ENCODE results near the gene METTL24. TPM values are rescaled to one million over a fixed set of nuclear protein-coding genes. Genes with fewer than 3 reads are reported as not detected.

METTL24 gene
- total and polyA plus RNA-seq, 2 of the 8 experiments (the other 6 are each of a cell fraction or from before 2014, with no cell fraction given) = 0.30 to 0.39 TPM

DNA sequence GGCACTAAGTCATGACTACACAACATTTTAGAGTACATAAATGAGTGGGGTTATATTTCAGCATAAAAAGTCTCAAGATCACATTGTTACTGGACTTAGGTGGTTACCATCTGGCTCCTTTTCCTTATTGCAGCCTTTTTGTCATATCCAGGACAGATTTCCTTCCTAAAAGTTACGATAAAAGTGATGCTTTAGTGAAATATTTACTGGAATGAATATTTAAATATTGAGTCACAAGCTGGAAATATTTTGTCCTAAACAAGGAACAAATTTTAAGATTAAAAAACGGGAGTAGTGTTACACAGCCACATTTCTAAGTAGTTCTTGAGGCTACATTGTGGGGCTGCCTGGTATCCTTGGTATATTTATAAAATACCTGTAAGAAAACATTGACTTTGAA, 125.7 kb downstream of the METTL24 start (continued):
- TF ChIP-seq, protein P1, sequence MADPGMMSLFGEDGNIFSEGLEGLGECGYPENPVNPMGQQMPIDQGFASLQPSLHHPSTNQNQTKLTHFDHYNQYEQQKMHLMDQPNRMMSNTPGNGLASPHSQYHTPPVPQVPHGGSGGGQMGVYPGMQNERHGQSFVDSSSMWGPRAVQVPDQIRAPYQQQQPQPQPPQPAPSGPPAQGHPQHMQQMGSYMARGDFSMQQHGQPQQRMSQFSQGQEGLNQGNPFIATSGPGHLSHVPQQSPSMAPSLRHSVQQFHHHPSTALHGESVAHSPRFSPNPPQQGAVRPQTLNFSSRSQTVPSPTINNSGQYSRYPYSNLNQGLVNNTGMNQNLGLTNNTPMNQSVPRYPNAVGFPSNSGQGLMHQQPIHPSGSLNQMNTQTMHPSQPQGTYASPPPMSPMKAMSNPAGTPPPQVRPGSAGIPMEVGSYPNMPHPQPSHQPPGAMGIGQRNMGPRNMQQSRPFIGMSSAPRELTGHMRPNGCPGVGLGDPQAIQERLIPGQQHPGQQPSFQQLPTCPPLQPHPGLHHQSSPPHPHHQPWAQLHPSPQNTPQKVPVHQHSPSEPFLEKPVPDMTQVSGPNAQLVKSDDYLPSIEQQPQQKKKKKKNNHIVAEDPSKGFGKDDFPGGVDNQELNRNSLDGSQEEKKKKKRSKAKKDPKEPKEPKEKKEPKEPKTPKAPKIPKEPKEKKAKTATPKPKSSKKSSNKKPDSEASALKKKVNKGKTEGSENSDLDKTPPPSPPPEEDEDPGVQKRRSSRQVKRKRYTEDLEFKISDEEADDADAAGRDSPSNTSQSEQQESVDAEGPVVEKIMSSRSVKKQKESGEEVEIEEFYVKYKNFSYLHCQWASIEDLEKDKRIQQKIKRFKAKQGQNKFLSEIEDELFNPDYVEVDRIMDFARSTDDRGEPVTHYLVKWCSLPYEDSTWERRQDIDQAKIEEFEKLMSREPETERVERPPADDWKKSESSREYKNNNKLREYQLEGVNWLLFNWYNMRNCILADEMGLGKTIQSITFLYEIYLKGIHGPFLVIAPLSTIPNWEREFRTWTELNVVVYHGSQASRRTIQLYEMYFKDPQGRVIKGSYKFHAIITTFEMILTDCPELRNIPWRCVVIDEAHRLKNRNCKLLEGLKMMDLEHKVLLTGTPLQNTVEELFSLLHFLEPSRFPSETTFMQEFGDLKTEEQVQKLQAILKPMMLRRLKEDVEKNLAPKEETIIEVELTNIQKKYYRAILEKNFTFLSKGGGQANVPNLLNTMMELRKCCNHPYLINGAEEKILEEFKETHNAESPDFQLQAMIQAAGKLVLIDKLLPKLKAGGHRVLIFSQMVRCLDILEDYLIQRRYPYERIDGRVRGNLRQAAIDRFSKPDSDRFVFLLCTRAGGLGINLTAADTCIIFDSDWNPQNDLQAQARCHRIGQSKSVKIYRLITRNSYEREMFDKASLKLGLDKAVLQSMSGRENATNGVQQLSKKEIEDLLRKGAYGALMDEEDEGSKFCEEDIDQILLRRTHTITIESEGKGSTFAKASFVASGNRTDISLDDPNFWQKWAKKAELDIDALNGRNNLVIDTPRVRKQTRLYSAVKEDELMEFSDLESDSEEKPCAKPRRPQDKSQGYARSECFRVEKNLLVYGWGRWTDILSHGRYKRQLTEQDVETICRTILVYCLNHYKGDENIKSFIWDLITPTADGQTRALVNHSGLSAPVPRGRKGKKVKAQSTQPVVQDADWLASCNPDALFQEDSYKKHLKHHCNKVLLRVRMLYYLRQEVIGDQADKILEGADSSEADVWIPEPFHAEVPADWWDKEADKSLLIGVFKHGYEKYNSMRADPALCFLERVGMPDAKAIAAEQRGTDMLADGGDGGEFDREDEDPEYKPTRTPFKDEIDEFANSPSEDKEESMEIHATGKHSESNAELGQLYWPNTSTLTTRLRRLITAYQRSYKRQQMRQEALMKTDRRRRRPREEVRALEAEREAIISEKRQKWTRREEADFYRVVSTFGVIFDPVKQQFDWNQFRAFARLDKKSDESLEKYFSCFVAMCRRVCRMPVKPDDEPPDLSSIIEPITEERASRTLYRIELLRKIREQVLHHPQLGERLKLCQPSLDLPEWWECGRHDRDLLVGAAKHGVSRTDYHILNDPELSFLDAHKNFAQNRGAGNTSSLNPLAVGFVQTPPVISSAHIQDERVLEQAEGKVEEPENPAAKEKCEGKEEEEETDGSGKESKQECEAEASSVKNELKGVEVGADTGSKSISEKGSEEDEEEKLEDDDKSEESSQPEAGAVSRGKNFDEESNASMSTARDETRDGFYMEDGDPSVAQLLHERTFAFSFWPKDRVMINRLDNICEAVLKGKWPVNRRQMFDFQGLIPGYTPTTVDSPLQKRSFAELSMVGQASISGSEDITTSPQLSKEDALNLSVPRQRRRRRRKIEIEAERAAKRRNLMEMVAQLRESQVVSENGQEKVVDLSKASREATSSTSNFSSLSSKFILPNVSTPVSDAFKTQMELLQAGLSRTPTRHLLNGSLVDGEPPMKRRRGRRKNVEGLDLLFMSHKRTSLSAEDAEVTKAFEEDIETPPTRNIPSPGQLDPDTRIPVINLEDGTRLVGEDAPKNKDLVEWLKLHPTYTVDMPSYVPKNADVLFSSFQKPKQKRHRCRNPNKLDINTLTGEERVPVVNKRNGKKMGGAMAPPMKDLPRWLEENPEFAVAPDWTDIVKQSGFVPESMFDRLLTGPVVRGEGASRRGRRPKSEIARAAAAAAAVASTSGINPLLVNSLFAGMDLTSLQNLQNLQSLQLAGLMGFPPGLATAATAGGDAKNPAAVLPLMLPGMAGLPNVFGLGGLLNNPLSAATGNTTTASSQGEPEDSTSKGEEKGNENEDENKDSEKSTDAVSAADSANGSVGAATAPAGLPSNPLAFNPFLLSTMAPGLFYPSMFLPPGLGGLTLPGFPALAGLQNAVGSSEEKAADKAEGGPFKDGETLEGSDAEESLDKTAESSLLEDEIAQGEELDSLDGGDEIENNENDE (IDR thresholded peaks at IDR 0.05; ENCODE audit: insufficient replicate concordance, low read length) = no peak
- TF ChIP-seq RNF2 (IDR thresholded peaks at IDR 0.05; ENCODE audit: borderline replicate concordance, low read depth, low read length, missing control alignments, poor library complexity, severe bottlenecking) (no peak), HDAC2 (IDR thresholded peaks at IDR 0.05; ENCODE audit: borderline replicate concordance in 1 of 2, low read depth in 2 of 2, low read length in 2 of 2) (no peak)
